ENCODE measurements around the gene UBE2G2.

- TF ChIP-seq CTCF (IDR thresholded peaks at IDR 0.05) (no peak), ZFX (IDR thresholded peaks at IDR 0.05; ENCODE audit: borderline replicate concordance) (no peak)
Observed at GRCh38 chr21:44759628-44760285, 41.9 kb downstream of the UBE2G2 start.

All from 22Rv1 (cell line).